Measurements from ENCODE around the gene POU6F1. TPM values are rescaled to one million over a fixed set of nuclear protein-coding genes. Genes with fewer than 3 reads are reported as not detected.
"Not testable (repeated sequence)": the region's sequence is repeated elsewhere in the genome, so short reads cannot be mapped to it uniquely, and the experiment has no call there.

Gene POU6F1
- polyA plus RNA-seq, 1 donor from 2014 or later = 3.2 TPM

DNA sequence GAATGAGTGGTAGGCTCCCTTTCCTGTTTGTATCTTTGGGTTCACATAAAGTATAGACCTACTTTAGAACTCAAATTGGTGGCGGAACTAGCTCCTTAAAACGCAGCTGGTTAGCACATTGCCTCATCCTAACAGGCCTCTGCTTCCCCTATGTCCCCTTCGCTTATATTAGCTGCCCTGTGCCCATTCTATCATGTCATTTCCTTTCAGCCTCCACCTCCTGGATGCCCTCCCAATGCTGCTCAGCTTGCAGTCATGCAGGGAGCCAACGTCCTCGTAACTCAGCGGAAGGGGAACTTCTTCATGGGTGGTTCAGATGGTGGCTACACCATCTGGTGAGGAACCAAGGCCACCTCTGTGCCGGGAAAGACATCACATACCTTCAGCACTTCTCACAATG, 24.3 kb upstream of the POU6F1 start:
- Mint-ChIP-seq H3K27me3 (no peaks in the 10 kb centered on the region), H3K27ac (peak overlapping the region; percentile 6 to 83 (median 73)), H3K4me3 (peak overlapping the region in 3 of 4 donors; percentile 38 to 55 (median 49)), H3K9me3 (no peaks in the 10 kb centered on the region), H3K4me1 (peaks cover 39 to 47% (median 45%) of the 10 kb centered on the region in 3 donors), H3K36me3 (peaks cover 6% of the 10 kb centered on the region)

DNA sequence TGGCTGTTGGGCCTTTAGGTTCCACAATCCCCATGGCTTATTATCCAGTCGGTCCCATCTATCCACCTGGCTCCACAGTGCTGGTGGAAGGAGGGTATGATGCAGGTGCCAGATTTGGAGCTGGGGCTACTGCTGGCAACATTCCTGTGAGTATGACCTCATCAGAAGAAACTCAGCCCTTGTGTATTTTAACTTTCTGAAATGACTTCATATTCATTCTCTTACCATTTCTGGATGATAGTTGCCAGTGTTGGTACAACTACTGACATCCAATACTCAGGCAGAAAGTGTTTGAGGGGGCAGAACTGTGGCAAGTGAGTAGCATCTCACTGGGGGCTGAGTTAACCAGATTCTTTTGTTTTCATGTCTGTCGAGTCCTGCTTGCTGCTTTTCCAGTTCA, 23.1 kb upstream of the POU6F1 start:
- Mint-ChIP-seq H3K27ac (peak overlapping the region in 2 of 3 donors; percentile 23 to 100), H3K36me3 (peaks cover 6% of the 10 kb centered on the region), H3K27me3 (no peaks in the 10 kb centered on the region)

DNA sequence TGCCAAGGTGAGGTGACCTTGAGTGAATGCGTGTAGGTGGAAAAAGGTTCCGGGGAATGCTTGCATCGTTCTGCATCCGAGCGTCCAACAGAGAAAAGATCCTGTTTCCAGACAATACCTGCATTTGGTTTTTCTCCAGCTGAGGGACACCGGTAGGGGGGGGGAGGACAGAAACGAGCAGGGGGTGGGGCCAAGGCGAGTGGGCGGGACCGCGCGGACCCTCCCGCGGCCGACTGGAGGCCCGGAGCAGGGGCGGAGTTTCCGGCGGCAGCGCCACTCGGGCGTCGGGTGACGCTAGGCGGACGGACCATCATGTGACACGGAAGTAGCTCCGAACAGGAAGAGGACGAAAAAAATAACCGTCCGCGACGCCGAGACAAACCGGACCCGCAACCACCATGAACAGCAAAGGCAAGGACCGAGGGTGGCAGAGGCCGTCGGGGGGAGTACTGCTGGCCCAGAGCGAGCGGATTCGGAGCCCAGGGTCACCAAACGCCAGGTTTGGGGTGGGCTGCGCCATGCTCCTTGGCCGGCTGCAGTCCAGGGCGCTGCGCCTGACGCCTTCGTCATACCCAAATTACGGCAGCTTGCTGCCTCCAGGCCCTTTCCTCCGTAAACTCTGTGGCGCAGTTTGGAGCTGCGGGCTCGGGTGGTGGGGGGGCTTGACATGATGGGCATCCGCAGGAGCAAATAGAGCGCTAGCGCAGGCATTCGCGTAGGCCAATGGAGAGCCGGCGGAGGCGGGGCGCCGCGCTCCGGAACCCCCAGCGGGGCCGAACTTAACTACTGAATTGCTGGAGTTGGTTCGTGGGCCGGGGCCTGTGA, 20.9 kb upstream of the POU6F1 start, which contains the start of gene DAZAP2:
Gene DAZAP2 (plus strand): TSS at position 317 of the 825 bp plus-strand sequence. CDS start 82 bp downstream, at position 399.
- H3K4me3 Mint-ChIP-seq = peak within 1 kb of the TSS; percentile 98 to 99 (median 98)
- no peaks in the 10 kb centered on the region for H3K27me3 Mint-ChIP-seq
- H3K36me3 Mint-ChIP-seq = peaks cover 5% of the 10 kb centered on the region
- H3K27ac Mint-ChIP-seq = peak within 1 kb of the TSS; percentile 99 to 100 (median 100)
- H3K9me3 Mint-ChIP-seq = no peaks in the 10 kb centered on the region
- peaks cover 26 to 28% (median 27%) of the 10 kb centered on the region in 3 donors for H3K4me1 Mint-ChIP-seq

More for the DNA sequence above, 23.1 kb upstream of the POU6F1 start:
- no peaks in the 10 kb centered on the region for H3K9me3 Mint-ChIP-seq
- peak overlapping the region in 3 of 4 donors; percentile 74 to 99 (median 98) for H3K4me3 Mint-ChIP-seq
- peaks cover 31 to 35% (median 34%) of the 10 kb centered on the region in 3 donors for H3K4me1 Mint-ChIP-seq

- Mint-ChIP-seq H3K27ac (peak overlapping the region; percentile 99 to 100 (median 100)), H3K27me3 (peaks cover 2% of the 10 kb centered on the region)
Observed at GRCh38 chr12:51238037-51238509, 20.2 kb upstream of the POU6F1 start.

DNA sequence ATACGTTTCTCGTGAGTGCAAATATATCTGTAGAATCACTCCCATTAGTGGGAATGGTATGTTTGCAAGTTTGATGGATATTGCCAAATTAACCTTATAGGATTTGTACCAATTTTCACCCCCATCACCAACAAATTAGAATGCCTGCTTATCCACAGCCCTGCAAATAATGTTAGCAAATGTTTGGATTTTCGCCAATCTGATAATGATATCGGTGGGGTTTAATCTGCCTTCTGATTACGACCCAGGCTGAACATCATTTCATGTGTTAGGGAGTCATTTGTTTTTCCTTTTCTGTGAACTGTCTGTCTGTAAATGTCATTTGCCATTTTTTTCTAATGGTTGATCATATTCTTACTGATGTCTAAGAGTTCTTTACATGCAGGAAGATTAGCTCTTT, 16.7 kb upstream of the POU6F1 start:
- Mint-ChIP-seq H3K9me3 (no peaks in the 10 kb centered on the region), H3K27me3 (peaks cover 2% of the 10 kb centered on the region), H3K36me3 (peaks cover 3% of the 10 kb centered on the region), H3K4me3 (peak overlapping the region in 1 of 4 donors; percentile 52), H3K27ac (peak overlapping the region in 1 of 3 donors; percentile 15), H3K4me1 (peaks cover 5 to 11% (median 5%) of the 10 kb centered on the region in 3 donors)

More at GRCh38 chr12:51238037-51238509, 20.2 kb upstream of the POU6F1 start:
- H3K4me1 Mint-ChIP-seq = peaks cover 25 to 28% (median 25%) of the 10 kb centered on the region in 3 donors
- H3K9me3 Mint-ChIP-seq = no peaks in the 10 kb centered on the region
- H3K36me3 Mint-ChIP-seq = peaks cover 5% of the 10 kb centered on the region
- H3K4me3 Mint-ChIP-seq = peak overlapping the region; percentile 98 to 99 (median 98)

DNA sequence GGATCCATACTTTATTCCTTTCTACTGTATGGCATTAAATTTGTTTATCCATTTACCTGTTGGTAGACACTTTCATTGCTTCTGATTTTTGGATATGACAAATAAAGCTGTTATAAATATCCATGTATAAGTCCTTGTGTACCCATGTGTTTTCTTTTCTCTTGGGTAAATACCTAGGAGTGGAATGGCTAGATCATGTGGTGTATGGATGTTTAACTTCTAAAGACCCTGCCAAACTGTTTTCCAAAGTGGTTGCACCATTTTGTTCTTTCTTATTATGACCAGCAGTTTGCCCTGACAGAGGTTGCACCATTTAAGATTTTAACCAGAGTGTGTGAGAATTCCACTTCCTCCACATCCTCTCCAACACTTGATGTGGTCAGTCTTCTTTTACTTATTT, 14.8 kb upstream of the POU6F1 start:
- no peak overlapping the region for H3K27ac Mint-ChIP-seq
- H3K4me1 Mint-ChIP-seq = no peaks in the 10 kb centered on the region
- no peaks in the 10 kb centered on the region for H3K9me3 Mint-ChIP-seq
- H3K27me3 Mint-ChIP-seq = peaks cover 2% of the 10 kb centered on the region
- peak overlapping the region in 1 of 4 donors; percentile 35 for H3K4me3 Mint-ChIP-seq
- peaks cover 3% of the 10 kb centered on the region for H3K36me3 Mint-ChIP-seq

DNA sequence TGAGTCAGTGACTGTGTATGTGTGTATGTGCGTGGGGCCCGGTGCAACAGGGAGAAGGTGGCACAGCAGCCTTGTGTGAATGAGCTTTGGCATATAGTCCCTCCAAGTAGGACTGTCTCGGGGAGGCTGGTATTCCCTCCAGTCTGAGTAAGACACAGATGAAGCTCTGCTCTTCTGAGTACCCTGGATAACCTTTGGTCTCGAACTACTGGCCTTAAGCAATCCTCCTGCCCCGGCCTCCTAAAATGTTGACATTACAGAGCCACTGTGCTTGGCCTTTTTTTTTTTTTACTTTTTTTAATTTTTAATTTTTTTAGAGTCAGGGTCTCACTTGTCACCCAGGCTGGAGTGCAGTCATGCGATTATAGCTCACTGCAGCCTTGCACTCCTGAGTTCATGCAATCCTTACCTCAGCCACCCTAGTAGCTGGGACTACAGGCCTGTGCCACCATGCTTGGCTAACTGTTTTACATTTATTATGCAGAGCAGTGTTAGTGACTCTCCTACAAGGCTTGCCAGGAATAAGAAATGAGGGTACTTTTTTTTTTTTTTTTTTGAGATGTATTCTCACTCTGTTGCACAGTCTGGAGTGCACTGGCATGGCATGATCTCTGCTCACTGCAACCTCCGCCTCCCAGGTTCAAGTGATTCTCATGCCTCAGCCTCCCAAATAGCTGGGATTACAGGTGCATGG, 11.4 kb upstream of the POU6F1 start:
- Mint-ChIP-seq H3K4me3 (no peak overlapping the region), H3K9me3 (no peaks in the 10 kb centered on the region), H3K36me3 (peaks cover 4% of the 10 kb centered on the region), H3K27ac (no peak overlapping the region), H3K4me1 (no peaks in the 10 kb centered on the region), H3K27me3 (peaks cover 2% of the 10 kb centered on the region)

DNA sequence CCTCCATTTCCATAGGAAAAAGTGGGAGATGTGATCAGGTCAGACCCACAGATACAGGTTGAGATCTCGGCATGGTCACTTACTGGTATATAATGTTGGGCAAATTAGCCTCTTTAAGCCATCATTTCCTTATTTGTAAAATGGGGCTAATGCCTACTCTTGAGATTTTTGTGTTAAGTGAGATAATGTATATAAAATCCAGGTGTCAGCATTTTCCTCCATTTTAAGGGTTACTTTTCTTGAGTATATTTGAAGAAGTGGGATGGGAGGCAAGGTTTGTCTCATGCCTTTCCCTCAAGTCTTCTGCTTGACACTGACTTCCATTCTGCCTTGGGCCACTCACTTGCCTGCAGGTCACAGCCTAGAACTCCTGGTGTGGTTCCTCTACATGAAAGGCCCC, 10.1 kb upstream of the POU6F1 start:
- H3K36me3 Mint-ChIP-seq = peaks cover 3% of the 10 kb centered on the region
- no peak overlapping the region for H3K4me3 Mint-ChIP-seq

GRCh38 chr12:51227112-51227511, 9.2 kb upstream of the POU6F1 start:
- not testable (repeated sequence) for H3K4me3 Mint-ChIP-seq, H3K27ac Mint-ChIP-seq, H3K4me1 Mint-ChIP-seq, H3K27me3 Mint-ChIP-seq, H3K9me3 Mint-ChIP-seq, H3K36me3 Mint-ChIP-seq

More for the DNA sequence above, 10.1 kb upstream of the POU6F1 start:
- H3K9me3 Mint-ChIP-seq = no peaks in the 10 kb centered on the region
- H3K4me1 Mint-ChIP-seq = no peaks in the 10 kb centered on the region
- no peaks in the 10 kb centered on the region for H3K27me3 Mint-ChIP-seq
- no peak overlapping the region for H3K27ac Mint-ChIP-seq

- Mint-ChIP-seq H3K27ac (peak overlapping the region in 1 of 3 donors; percentile 57), H3K9me3 (no peaks in the 10 kb centered on the region), H3K36me3 (peaks cover 3% of the 10 kb centered on the region), H3K4me1 (no peaks in the 10 kb centered on the region), H3K4me3 (no peak overlapping the region), H3K27me3 (no peaks in the 10 kb centered on the region)
Observed at GRCh38 chr12:51225771-51226170, 7.9 kb upstream of the POU6F1 start.

DNA sequence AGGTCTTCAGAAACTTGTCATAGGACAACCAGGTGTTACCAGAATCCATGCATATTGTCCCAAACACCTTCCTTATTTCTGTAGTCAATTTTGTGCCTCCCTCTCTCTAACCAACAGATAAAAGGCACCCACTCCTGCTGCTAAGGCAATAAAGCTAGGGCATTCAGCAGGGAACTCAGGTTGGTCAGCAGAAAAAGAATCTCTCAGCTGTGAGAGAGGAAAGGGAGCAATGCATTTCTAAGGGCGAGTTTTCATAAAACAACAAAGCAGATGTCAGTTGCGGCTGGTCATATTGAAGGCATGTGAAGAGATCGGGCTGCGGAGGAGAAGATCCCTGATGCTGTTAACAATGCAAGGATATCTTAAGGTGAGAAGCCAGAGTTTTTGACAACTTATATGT, 7.4 kb upstream of the POU6F1 start:
- no peaks in the 10 kb centered on the region for H3K27me3 Mint-ChIP-seq
- H3K27ac Mint-ChIP-seq = peak overlapping the region in 1 of 3 donors; percentile 46
- peaks cover 2% of the 10 kb centered on the region for H3K36me3 Mint-ChIP-seq
- H3K4me3 Mint-ChIP-seq = no peak overlapping the region
- no peaks in the 10 kb centered on the region for H3K4me1 Mint-ChIP-seq
- H3K9me3 Mint-ChIP-seq = no peaks in the 10 kb centered on the region

- Mint-ChIP-seq H3K27ac (no peak overlapping the region), H3K27me3 (no peaks in the 10 kb centered on the region), H3K9me3 (no peaks in the 10 kb centered on the region), H3K4me3 (no peak overlapping the region), H3K36me3 (peaks cover 2% of the 10 kb centered on the region), H3K4me1 (no peaks in the 10 kb centered on the region)
Observed at GRCh38 chr12:51224625-51225024, 6.8 kb upstream of the POU6F1 start.

- Mint-ChIP-seq H3K4me1 (peaks cover 11 to 12% (median 11%) of the 10 kb centered on the region in 3 donors), H3K4me3 (peak overlapping the region in 1 of 4 donors; percentile 5), H3K9me3 (no peaks in the 10 kb centered on the region), H3K27me3 (no peaks in the 10 kb centered on the region), H3K36me3 (peaks cover 2% of the 10 kb centered on the region), H3K27ac (no peak overlapping the region)
Observed at GRCh38 chr12:51222461-51222860, 4.6 kb upstream of the POU6F1 start.

DNA sequence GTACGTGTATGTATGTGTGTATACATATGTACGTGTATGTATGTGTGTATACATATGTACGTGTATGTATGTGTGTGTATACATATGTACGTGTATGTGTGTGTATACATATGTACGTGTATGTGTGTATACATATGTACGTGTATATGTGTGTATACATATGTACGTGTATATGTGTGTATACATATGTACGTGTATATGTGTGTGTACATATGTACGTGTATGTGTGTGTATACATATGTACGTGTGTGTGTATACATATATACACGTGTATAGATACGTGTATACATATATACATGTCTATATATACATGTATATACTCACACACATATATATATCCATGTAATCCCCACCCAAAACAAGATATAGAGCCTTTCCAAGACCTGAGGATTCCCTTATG, 2.0 kb upstream of the POU6F1 start:
- H3K36me3 Mint-ChIP-seq, H3K9me3 Mint-ChIP-seq, H3K27me3 Mint-ChIP-seq: not testable (repeated sequence)
- Mint-ChIP-seq H3K4me1 (peaks cover 14 to 18% (median 15%) of the 10 kb centered on the region in 3 donors), H3K4me3 (peak overlapping the region in 1 of 4 donors; percentile 95), H3K27ac (peak overlapping the region in 1 of 3 donors; percentile 97)

GRCh38 chr12:51219322-51219721, 1.5 kb upstream of the POU6F1 start:
- H3K9me3 Mint-ChIP-seq = no peaks in the 10 kb centered on the region
- peak overlapping the region; percentile 63 to 96 (median 96) for H3K4me3 Mint-ChIP-seq
- peaks cover 3% of the 10 kb centered on the region for H3K36me3 Mint-ChIP-seq
- H3K27me3 Mint-ChIP-seq = no peaks in the 10 kb centered on the region
- peak overlapping the region in 2 of 3 donors; percentile 77 to 97 for H3K27ac Mint-ChIP-seq
- H3K4me1 Mint-ChIP-seq = peaks cover 15 to 19% (median 15%) of the 10 kb centered on the region in 3 donors

Data from IgD-negative memory B cell (primary cell).